GM21723 (cell line): ENCODE data around the gene MAST4.

ENCODE experiments used
- ATAC-seq: cut with Tn5 transposase; IDR thresholded peaks from one replicate; pipeline ENCODE4 v1.9.1; 2021; ENCODE audit warnings: mild to moderate bottlenecking, moderate library complexity; ENCODE audit not compliant: unreplicated experiment

The MAST4 gene

DNA sequence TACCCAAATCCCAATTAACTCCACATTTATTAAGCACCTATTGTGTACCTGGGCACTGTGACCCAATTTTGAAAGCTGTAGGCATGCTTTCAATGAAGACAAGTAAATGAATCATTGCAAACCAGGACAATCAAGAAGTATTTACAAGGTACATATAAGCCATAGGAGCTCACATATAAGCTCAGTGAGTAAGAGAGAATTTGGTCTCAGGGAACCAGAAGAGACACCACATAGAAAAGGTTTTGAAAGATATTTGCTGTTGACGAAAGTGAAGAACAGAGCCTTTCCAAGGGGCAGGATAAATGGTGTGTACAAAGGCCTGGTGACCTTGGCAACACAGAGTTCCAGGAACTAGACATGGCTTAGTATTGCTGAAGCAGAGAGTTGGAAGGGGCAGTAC, 412.8 kb downstream of the MAST4 start:
- no peak for ATAC-seq

DNA sequence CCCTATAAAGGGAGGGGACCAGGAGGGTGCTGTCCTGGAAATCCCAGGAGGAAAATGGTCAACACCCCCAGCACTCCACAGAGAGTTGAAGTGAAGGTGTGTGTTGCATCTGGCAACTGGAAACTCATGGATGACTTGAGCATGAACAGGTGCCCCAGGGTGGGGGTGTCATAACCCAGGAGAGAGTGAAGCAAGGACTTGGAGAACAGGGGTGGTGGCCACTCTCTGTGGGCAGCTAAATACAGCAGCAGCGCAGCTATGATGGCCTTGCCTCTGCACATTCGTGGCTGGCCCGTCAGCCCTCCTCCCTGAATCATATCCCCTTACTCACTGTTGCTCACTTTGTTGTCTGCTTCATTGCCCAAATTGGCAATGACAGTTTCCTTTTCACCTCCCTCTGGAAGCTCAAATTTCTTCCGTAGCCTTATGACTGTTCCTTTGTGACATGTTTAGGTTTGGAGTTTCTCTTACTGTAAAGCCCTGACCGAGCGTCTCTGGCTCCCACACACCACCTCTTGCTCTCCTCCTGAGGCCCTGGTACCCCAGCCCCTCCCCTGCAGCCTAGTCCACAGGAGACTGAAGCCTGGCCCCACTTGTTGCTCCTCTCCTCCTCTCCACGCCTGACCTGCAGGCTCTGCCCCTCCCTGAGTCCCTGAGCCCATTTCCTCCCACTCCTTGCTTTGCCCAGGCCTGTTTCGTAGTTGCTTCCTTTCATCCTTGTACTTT, 414.7 kb downstream of the MAST4 start:
- no peak for ATAC-seq

DNA sequence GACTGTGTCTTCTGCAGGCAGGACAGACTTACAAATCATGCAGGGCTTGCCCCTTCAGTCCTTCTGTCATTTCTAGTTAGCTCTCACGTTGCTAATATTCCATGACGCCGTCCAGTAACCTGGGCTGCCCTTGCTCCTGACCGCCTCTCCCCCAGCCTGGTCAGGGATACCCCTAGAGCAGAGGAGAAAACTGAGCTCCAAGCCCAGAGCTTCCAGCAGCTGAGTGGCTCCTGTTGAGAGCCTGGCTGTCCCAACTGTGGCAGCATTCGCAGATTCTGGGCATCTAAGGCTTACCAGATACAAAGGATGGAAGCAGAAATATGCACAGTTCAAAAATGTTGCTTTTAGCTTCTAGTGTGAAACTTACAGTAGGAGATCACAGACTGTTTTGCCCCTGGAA, 415.2 kb downstream of the MAST4 start:
- no peak for ATAC-seq

- ATAC-seq = no peak
These were observed 416.0 kb downstream of the MAST4 start for GRCh38 chr5:67012171-67012570.

GRCh38 chr5:67013719-67014118, 417.5 kb downstream of the MAST4 start:
- no peak for ATAC-seq

DNA sequence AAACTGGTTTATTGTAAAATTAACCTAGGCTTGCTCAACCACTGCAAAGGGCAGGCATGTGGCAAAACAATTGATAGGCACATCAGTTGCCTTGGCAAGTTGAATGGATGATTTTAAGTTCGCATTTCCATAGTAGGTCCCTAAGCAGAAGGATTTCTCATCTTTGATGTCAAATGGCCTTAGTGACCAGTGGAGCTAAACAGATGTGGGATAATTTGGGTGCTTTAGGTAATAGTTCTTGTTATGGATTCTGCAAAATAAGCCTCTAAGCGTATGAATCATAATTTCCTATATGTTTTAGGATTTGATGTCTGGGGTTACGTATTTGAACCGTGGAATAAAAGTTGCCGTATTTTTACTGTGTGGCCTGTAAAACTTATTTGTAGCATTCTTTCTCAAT, 418.0 kb downstream of the MAST4 start:
- no peak for ATAC-seq

- ATAC-seq = no peak
These were observed 418.8 kb downstream of the MAST4 start for GRCh38 chr5:67014957-67015400.

DNA sequence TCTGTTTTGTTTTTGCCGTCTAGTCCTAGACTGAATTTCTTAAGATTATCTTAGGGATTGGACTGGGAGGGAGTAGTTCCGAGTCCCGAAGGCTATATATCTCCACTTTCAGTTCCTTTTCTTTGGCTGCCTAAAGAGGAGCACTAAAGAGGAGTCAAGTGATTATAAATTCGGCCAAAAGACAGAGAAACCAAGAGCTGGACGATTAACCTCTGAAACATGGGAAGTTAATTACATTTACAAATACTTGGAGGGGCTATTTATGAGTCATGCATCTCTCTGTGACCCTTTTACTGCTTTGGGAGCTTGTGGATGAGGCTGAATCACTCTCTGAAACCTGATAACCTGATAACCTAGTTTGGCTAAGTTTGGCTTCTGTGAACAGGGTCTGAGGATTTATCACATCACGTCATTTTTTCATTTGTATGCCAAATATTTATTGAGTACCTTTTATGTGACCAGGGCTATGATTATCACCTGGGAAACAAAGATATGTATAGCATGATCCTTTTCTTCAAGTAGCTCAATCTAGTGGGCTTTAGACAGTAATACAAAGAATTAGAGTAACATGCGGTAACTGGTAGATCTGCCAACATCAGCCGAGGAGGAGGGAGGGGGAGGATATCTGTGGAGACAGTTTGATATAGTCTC, 419.5 kb downstream of the MAST4 start:
- ATAC-seq = no peak

DNA sequence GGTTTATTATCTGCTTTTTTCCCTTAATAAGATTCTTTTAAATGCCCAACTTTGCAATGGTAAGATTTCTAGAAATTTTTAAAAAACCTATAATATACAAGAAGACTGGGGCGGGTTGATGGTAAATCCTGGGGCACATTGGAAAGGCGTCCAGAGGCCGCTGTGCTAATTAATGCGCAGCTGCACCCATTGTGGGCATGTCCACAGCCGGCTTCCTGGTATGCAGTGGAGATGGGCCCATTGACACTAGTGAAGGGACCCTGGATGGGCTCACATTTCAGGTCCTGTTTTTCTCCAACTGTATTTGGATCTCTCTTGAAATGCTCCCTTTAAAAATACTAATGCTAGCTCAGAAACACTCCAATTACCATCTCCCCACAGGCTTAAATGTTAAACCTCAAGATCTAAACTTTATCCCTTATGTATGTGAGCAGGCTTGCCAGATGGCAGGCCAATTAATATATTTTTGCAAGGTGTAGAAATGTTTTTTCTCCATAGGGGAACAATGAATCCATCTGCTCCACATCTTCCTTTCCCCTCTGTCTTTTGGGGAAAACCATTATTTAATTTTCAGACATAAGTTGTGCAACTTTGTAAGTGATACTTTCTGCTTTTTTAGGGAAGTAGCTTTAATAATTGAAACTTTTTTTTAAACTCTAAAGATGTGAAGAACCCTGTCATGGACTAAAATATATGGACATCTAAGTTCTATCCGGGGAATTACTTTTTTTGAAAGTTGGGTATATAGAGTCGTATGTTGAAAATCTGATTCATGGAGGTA, 423.1 kb downstream of the MAST4 start:
- ATAC-seq = no peak

- no peak for ATAC-seq
These were observed 424.0 kb downstream of the MAST4 start for GRCh38 chr5:67020096-67020615.

DNA sequence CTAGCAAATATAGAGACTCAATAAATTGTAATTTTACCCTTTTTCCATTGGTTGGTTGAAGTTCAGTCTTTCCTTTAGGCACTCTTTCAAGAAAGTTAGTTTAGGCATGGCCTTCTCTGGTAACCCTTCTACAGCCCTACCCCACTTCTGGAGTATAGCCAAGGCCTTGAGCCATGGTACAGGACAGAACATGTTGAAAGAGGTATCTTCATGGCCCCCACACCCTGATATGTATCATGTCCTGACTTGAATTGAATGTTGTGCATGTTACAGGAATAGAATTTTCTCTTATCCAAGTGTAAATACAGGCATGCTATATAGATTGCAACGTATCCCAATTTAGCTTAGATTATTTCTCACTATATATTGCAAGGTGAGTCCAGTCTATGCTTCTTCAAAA, 424.8 kb downstream of the MAST4 start:
- ATAC-seq = no peak

DNA sequence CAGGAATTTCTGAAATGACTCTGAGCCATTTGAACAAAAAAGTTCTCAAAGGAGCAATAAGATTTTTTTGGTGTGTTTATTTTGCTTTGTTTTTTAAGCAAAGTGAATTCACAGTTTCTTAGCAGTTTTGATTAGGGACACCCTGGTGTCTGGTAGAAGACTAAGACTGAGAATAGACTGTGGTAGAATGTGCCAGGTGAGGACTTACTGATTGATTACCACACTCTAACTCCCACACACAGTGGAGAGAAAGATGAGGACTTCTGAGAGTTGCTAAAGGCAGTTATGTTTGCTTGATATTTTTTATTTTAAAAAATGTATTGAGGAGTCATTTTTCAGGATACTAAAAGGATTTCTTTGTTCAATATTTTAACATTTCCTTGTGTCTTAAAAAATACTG, 425.3 kb downstream of the MAST4 start:
- ATAC-seq = no peak

- no peak for ATAC-seq
These were observed 425.8 kb downstream of the MAST4 start for GRCh38 chr5:67021962-67022361.

DNA sequence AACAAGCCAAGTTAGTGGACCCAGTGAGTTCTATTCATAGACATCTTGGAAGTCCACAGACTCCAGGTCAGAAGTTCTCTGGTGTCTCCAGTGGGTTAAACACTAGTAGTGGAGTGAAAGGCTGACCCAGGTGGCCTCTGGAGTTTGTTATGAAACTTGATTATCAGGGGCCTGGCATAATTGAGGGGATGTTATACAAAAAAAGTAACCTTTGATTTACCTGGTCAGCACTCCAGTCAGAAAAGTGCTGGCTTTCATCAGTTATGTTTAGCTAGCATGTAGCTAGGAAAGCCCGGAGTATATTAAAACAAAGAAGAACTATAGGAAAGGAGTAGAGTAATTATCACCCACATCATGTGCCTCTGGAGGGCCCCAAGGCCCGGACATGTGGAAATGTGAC, 429.3 kb downstream of the MAST4 start:
- no peak for ATAC-seq

- no peak for ATAC-seq
These were observed 430.1 kb downstream of the MAST4 start for GRCh38 chr5:67026278-67026677.

DNA sequence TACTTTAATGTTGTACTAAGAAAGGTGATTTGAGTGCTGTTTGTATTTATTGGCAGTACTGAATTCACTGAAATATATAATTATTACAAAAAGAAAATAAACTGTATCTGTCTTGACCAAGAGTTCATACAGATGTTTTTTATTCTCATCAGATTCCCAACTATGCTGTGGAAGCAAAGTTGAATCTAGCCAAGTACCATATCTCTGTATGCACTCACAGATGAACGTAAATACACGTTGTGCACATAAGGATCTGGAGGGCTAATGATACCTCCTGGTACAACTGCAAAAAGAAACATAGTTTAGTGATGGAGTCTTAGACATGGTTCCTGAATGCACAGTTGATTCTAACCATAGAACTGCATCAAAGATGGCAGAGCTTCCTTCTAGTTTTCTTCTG, 431.0 kb downstream of the MAST4 start:
- no peak for ATAC-seq

DNA sequence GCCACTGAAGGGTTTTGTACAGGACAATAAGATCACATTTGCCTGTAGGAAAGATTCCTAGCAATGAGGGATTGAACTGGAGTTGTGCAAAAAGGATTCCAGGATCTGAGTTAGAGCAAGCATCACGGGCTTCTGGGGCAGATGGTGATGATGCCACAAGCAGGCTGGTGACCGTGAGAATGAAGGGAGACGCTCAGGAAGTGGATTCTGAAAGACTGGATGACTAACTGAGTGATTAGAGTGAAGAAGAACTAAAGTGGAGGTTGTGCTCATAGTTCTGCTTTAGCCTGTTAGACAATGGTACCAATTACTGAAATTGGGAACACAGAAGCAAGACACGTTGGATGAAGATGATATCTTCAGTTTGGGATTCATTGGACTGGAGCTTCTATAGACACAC, 432.2 kb downstream of the MAST4 start:
- no peak for ATAC-seq

- ATAC-seq = no peak
These were observed 432.7 kb downstream of the MAST4 start for GRCh38 chr5:67028941-67029340.

- ATAC-seq = no peak
These were observed 433.3 kb downstream of the MAST4 start for GRCh38 chr5:67029481-67029880.

- no peak for ATAC-seq
These were observed 434.3 kb downstream of the MAST4 start for GRCh38 chr5:67030289-67031056.

- no peak for ATAC-seq
These were observed 434.9 kb downstream of the MAST4 start for GRCh38 chr5:67031057-67031443.
